PC-3 (cell line): Measurements from ENCODE around the gene ACYP2. TPM values are rescaled to one million over a fixed set of nuclear protein-coding genes. Genes with fewer than 3 reads are reported as not detected.
"Not testable (repeated sequence)": the region's sequence is repeated elsewhere in the genome, so short reads cannot be mapped to it uniquely, and the experiment has no call there.

Experiments used
- ATAC-seq: fragments of 200-7000 bp; cut with Tn5 transposase; 2 replicates; pipeline ENCODE4 v1.9.1; 2020; ENCODE audit warnings: mild to moderate bottlenecking, moderate library complexity
- BruUV-seq: library from RNA; stranded (reverse); fragments of 400-500 nt; replicated peaks from 2 replicates; lab custom pipeline; 2021; lab: Mats Ljungman, UMichigan
- CTCF ChIA-PET: fragments of 300-600 bp; sonication (Branson Sonifier 250); formaldehyde crosslinking; loops from one replicate; lab custom pipeline; 2022; ENCODE audit warnings: antibody characterized with exemption; lab: Charles Lee
- POLR2A ChIA-PET: fragments of 300-600 bp; sonication (Branson Sonifier 250); formaldehyde crosslinking; loops from one replicate; lab custom pipeline; 2022; ENCODE audit warnings: antibody characterized with exemption; ENCODE audit not compliant: unreplicated experiment; lab: Charles Lee
- DNase-seq: peaks from one replicate; pipeline ENCODE4 v3.0.0-alpha.2; 2015
- H2AFZ ChIP-seq: fragments of 300-600 bp; sonication (generic); 2 replicates; pipeline ENCODE4 v1.6.0; 2016; ENCODE audit warnings: antibody characterized with exemption, low read length
- H3F3A ChIP-seq: fragments of 300-600 bp; sonication (generic); one replicate; pipeline ENCODE4 v1.6.0; 2017; ENCODE audit warnings: antibody characterized with exemption, low read length, control low read depth, mild to moderate bottlenecking; ENCODE audit not compliant: unreplicated experiment
- H3K27ac ChIP-seq: fragments of 300-600 bp; sonication (generic); 2 replicates; pipeline ENCODE4 v1.5.1; 2016; ENCODE audit warnings: mild to moderate bottlenecking, low read length
- H3K27me3 ChIP-seq: fragments of 300-600 bp; sonication (generic); 2 replicates; pipeline ENCODE4 v1.6.1; 2016; ENCODE audit warnings: low read length, mixed read lengths
- H3K36me3 ChIP-seq: fragments of 300-600 bp; sonication (generic); 2 replicates; pipeline ENCODE4 v1.6.1; 2016; ENCODE audit warnings: low read depth, mixed run types, low read length, mixed read lengths
- H3K4me1 ChIP-seq: fragments of 300-600 bp; sonication (generic); 2 replicates; pipeline ENCODE4 v1.5.1; 2016; ENCODE audit warnings: low read length; ENCODE audit not compliant: insufficient read depth
- H3K4me2 ChIP-seq: fragments of 300-600 bp; sonication (generic); 2 replicates; pipeline ENCODE4 v1.6.0; 2016; ENCODE audit warnings: low read length
- H3K4me3 ChIP-seq: fragments of 300-600 bp; sonication (generic); 2 replicates; pipeline ENCODE4 v1.5.1; 2016; ENCODE audit warnings: mild to moderate bottlenecking, low read length, mixed read lengths
- H3K79me2 ChIP-seq: fragments of 300-600 bp; sonication (generic); 2 replicates; pipeline ENCODE4 v1.6.1; 2017; ENCODE audit warnings: low read length, mixed read lengths
- H3K9ac ChIP-seq: fragments of 300-600 bp; sonication (generic); 2 replicates; pipeline ENCODE4 v1.6.0; 2016; ENCODE audit warnings: mild to moderate bottlenecking, low read length
- H3K9me2 ChIP-seq: fragments of 300-600 bp; sonication (generic); replicated peaks from 2 replicates; pipeline ENCODE4 v1.6.1; 2016; ENCODE audit warnings: mixed run types, low read length, mixed read lengths
- H3K9me3 ChIP-seq: fragments of 300-600 bp; sonication (generic); 2 replicates; pipeline ENCODE4 v1.6.1; 2016; ENCODE audit warnings: low read length, mixed read lengths
- H4K20me1 ChIP-seq: fragments of 300-600 bp; sonication (generic); 2 replicates; pipeline ENCODE4 v1.6.1; 2016; ENCODE audit warnings: low read length, mixed read lengths
- CTCF ChIP-seq: fragments of 300-600 bp; sonication (generic); conservative IDR thresholded peaks from 2 replicates; pipeline ENCODE4 v1.5.1; 2017; ENCODE audit warnings: antibody characterized with exemption, low read depth, mild to moderate bottlenecking, low read length
- EZH2 ChIP-seq: fragments of 300-600 bp; sonication (generic); IDR thresholded peaks from one replicate; pipeline ENCODE4 v1.6.1; 2017; ENCODE audit warnings: antibody characterized with exemption, mild to moderate bottlenecking, low read length; ENCODE audit not compliant: unreplicated experiment
- EZH2phosphoT487 ChIP-seq: fragments of 300-600 bp; sonication (generic); IDR thresholded peaks from 2 replicates; pipeline ENCODE4 v1.6.1; 2018; ENCODE audit warnings: mild to moderate bottlenecking, antibody characterized with exemption, low read length, borderline replicate concordance
- intact Hi-C: fragments of 100-400 bp; cut with micrococcal nuclease; formaldehyde crosslinking; loops from 2 replicates; pipeline ENCODE4 v1.9.0; 2023
- total RNA-seq: library from RNA; depleted of rRNA; stranded (reverse); fragments of >200 nt; gene quantifications from 2 replicates; pipeline ENCODE4 v1.2.3, GENCODE V29; 2014

The ACYP2 gene
- total RNA-seq, 1 experiment from 2014 or later: 8.3 TPM

GRCh38 chr2:54088719-54089118 lies 26.7 kb upstream of the ACYP2 start:
- Histone ChIP-seq H3K79me2 (no peaks in the 10 kb centered on the region), H2AFZ (no peak overlapping the region), H3K4me1 (peaks cover 12% of the 10 kb centered on the region), H3K4me3 (no peak overlapping the region), H3F3A (no peaks in the 10 kb centered on the region), H3K9ac (no peak overlapping the region), H3K27ac (no peak overlapping the region), H3K36me3 (no peaks in the 10 kb centered on the region), H4K20me1 (no peaks in the 10 kb centered on the region), H3K9me3 (no peaks in the 10 kb centered on the region), H3K27me3 (no peaks in the 10 kb centered on the region), H3K4me2 (no peak overlapping the region), H3K9me2 (no peaks in the 10 kb centered on the region)
- CTCF ChIA-PET: no interaction called here
- DNase-seq (no peak), ATAC-seq (no peak)
- POLR2A ChIA-PET: no interaction called here
- TF ChIP-seq EZH2phosphoT487 (no peak), EZH2 (no peak), CTCF (no peak)
- intact Hi-C loops: no loop called here
- BruUV-seq: no TSS peak

DNA sequence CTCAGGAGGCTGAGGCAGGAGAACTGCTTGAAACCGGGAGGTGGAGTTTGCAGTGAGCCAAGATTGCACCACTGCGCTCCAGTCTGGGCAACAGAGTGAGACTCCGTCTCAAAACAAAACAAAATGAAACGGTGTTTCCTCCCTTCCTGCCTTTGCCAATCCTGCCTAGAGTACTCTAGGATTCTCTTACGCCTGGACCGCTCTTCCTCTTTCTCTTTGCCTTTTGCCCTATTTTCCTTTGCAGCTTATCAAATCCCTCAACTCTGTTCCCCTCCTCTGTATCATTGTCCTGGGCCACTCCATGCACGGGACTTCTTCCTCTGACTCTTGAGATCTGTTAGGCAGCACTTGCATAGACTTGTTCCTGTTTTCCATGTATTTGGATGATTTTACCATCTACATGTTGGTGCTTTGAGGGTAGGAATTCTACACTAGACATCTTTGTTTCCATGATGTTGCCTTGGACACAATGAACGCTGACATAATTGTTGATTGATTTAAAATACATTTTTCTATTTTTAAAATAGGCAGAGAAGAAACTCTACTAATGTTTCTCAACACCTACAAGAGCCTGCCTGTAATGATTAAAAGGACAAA lies 24.8 kb upstream of the ACYP2 start:
- no TSS peak for BruUV-seq
- no peak for DNase-seq
- no peak for ATAC-seq
- Histone ChIP-seq H3K36me3 (no peaks in the 10 kb centered on the region), H3K79me2 (no peaks in the 10 kb centered on the region), H3K27ac (no peak overlapping the region), H4K20me1 (no peaks in the 10 kb centered on the region), H3K4me2 (no peak overlapping the region), H3F3A (no peaks in the 10 kb centered on the region), H2AFZ (no peak overlapping the region), H3K4me1 (no peaks in the 10 kb centered on the region), H3K4me3 (no peak overlapping the region), H3K9ac (no peak overlapping the region), H3K9me2 (no peaks in the 10 kb centered on the region), H3K27me3 (no peaks in the 10 kb centered on the region), H3K9me3 (no peaks in the 10 kb centered on the region)
- ChIA-PET POLR2A (no interaction called here), CTCF (no interaction called here)
- intact Hi-C loops: no loop called here
- TF ChIP-seq CTCF (no peak), EZH2 (no peak), EZH2phosphoT487 (no peak)

GRCh38 chr2:54092940-54093339 lies 22.5 kb upstream of the ACYP2 start:
- no TSS peak for BruUV-seq
- CTCF ChIA-PET: interaction anchor here (0.5 kb wide), 1 partner anchor 277 kb away, joined by 5 read pairs; no protein-coding TSS in a partner anchor

DNA sequence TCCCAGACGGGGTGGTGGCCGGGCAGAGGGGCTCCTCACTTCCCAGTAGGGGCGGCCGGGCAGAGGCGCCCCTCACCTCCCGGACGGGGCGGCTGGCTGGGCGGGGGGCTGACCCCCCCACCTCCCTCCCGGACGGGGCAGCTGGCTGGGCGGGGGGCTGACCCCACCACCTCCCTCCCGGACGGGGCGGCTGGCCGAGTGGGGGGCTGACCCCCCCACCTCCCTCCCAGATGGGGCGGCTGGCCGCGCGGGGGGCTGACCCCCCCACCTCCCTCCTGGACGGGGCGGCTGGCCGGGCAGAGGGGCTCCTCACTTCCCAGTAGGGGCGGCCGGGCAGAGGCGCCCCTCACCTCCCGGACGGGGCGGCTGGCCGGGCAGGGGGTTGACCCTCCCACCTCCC lies 20.0 kb upstream of the ACYP2 start:
- H3K27ac ChIP-seq, H3K27me3 ChIP-seq, H3K9ac ChIP-seq, ATAC-seq, H3F3A ChIP-seq, H3K36me3 ChIP-seq, DNase-seq, H3K9me3 ChIP-seq, H3K79me2 ChIP-seq, CTCF ChIA-PET, H2AFZ ChIP-seq, intact Hi-C loops, H3K9me2 ChIP-seq, H3K4me2 ChIP-seq, H3K4me3 ChIP-seq, H4K20me1 ChIP-seq, BruUV-seq, H3K4me1 ChIP-seq, POLR2A ChIA-PET: not testable (repeated sequence)

More at GRCh38 chr2:54092940-54093339, 22.5 kb upstream of the ACYP2 start:
- Histone ChIP-seq H3K9me2 (no peaks in the 10 kb centered on the region), H3K4me1 (no peaks in the 10 kb centered on the region), H3K4me2 (no peak overlapping the region), H2AFZ (no peak overlapping the region), H3K79me2 (no peaks in the 10 kb centered on the region), H3K27ac (no peak overlapping the region), H3K4me3 (no peak overlapping the region), H3F3A (no peaks in the 10 kb centered on the region), H3K36me3 (no peaks in the 10 kb centered on the region), H3K9ac (no peak overlapping the region), H3K27me3 (no peaks in the 10 kb centered on the region), H3K9me3 (no peaks in the 10 kb centered on the region), H4K20me1 (no peaks in the 10 kb centered on the region)
- no peak for DNase-seq
- POLR2A ChIA-PET: interaction anchor here (0.6 kb wide), 1 partner anchor 130 kb away, joined by 5 read pairs; no protein-coding TSS in a partner anchor
- TF ChIP-seq EZH2phosphoT487: no peak
- no peak for TF ChIP-seq EZH2
- no peak for TF ChIP-seq CTCF
- intact Hi-C loops: no loop called here
- ATAC-seq: no peak
